Stomach smooth muscle (tissue), 2 donors: ENCODE results near the gene HDAC1.

Source experiments
- H3K27ac ChIP-seq: one replicate; pipeline ENCODE4 v1.7.0; 2013; ENCODE audit warnings: mild to moderate bottlenecking, low read length, inconsistent platforms
- H3K27me3 ChIP-seq, 2 donors: one replicate each; pipeline ENCODE4 v1.7.0; 2013; ENCODE audit warnings: low read length in 2 of 2; ENCODE audit not compliant: insufficient read depth in 2 of 2, control insufficient read depth in 1 of 2
- H3K36me3 ChIP-seq, 2 donors: one replicate each; pipeline ENCODE4 v1.7.0; 2013; ENCODE audit warnings: low read length in 2 of 2; ENCODE audit not compliant: control insufficient read depth in 2 of 2, insufficient read depth in 2 of 2
- H3K4me1 ChIP-seq: one replicate; pipeline ENCODE4 v1.7.0; 2013; ENCODE audit warnings: low read length; ENCODE audit not compliant: control insufficient read depth, insufficient read depth
- H3K4me3 ChIP-seq, 2 donors: one replicate each; pipeline ENCODE4 v1.7.0; 2013; ENCODE audit warnings: low read length in 2 of 2
- H3K9ac ChIP-seq, 2 donors: one replicate each; pipeline ENCODE4 v1.7.0; 2013; ENCODE audit warnings: low read length in 2 of 2, mild to moderate bottlenecking in 1 of 2
- H3K9me3 ChIP-seq, 2 donors: one replicate each; pipeline ENCODE4 v1.7.0; 2013; ENCODE audit warnings: low read length in 2 of 2; ENCODE audit not compliant: control insufficient read depth in 2 of 2
- donor health status: healthy.
- donor health status: Pancreatic carcinoma.

Gene HDAC1

DNA sequence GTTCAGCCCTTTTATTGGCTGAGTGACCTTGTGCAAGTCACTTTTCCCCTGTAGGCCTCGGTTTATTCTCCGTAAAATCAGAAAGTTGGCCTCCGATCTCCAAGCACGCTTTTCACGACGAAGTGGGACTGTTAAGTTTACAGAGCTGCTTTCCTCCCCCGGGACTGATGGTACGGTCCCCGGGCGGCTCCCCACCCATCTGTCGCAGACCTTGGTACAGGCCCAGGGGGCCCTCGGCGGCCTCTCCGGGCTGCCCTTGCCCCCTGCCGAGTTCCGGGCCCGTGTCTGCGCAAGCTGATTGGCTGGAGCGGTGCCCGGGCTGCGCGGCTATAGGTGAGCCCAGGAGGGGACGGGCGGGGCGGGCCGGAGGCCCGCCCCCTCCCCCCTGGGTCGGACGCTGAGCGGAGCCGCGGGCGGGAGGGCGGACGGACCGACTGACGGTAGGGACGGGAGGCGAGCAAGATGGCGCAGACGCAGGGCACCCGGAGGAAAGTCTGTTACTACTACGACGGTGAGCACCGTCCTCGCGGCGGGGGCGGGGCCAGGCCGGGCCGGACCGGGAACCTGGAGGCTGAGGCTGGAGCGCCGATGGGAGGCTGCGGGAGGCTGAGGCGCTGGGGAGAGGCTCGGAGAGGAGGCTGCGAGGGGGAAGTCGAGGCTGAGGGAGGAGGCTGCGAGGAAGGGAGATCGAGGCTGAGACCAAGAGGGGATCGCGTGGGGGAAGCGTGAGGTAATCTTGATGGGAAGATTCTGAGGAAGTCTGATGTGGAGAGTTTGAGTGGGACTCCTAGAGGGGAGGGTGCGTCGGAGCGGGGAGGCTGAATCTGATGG, at the start of gene HDAC1:
HDAC1 (plus strand) TSS at position 376 of the 831 bp plus-strand sequence; CDS start at position 463, 87 bp downstream.
- Histone ChIP-seq H3K4me1 (peaks cover 9% of the 10 kb centered on the region), H3K27ac (peak within 1 kb of the TSS; percentile 73), H3K9ac (peak within 1 kb of the TSS; percentile 84 to 92), H3K36me3 (no peaks in the 10 kb centered on the region), H3K27me3 (no peaks in the 10 kb centered on the region), H3K4me3 (peak within 1 kb of the TSS; percentile 88 to 91), H3K9me3 (no peaks in the 10 kb centered on the region)

GRCh38 chr1:32242341-32242851, 49.5 kb upstream of the HDAC1 start:
- Histone ChIP-seq H3K9me3 (no peaks in the 10 kb centered on the region), H3K36me3 (no peaks in the 10 kb centered on the region), H3K27me3 (no peaks in the 10 kb centered on the region), H3K27ac (no peak overlapping the region), H3K9ac (no peak overlapping the region), H3K4me1 (peaks cover 31% of the 10 kb centered on the region), H3K4me3 (peak overlapping the region in 1 of 2 donors; percentile 49)

GRCh38 chr1:32246888-32247273, 45.0 kb upstream of the HDAC1 start, which contains the start of gene FAM167B:
FAM167B (plus strand) TSS chr1:32247222; CDS start chr1:32247422, 200 bp downstream.
- H3K4me1 ChIP-seq = peaks cover 19% of the 10 kb centered on the region
- H3K27me3 ChIP-seq = peaks cover 2 to 11% of the 10 kb centered on the region in 2 donors
- peak within 1 kb of the TSS; percentile 24 for H3K27ac ChIP-seq
- no peaks in the 10 kb centered on the region for H3K36me3 ChIP-seq
- peak within 1 kb of the TSS in 1 of 2 donors; percentile 15 for H3K4me3 ChIP-seq
- no peak within 1 kb of the TSS for H3K9ac ChIP-seq
- H3K9me3 ChIP-seq = no peaks in the 10 kb centered on the region

DNA sequence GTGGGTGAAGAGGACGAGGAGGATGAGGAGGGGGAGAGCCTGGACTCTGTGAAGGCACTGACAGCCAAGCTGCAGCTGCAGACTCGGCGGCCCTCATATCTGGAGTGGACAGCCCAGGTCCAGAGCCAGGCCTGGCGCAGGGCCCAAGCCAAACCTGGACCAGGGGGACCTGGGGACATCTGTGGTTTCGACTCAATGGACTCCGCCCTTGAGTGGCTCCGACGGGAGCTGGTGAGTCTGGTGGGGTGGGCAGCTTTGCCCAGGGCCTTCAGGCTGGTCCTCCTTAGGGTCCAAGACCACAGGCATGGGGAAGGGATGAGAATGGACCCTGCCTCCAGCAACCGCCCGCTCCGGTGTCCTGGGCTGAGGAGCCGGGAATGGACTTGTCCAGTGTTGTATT, 44.4 kb upstream of the HDAC1 start:
- peaks cover 19% of the 10 kb centered on the region for H3K4me1 ChIP-seq
- H3K4me3 ChIP-seq = no peak overlapping the region
- H3K27me3 ChIP-seq = peaks cover 2 to 16% of the 10 kb centered on the region in 2 donors
- no peak overlapping the region for H3K9ac ChIP-seq
- peak overlapping the region; percentile 24 for H3K27ac ChIP-seq
- no peaks in the 10 kb centered on the region for H3K36me3 ChIP-seq
- no peaks in the 10 kb centered on the region for H3K9me3 ChIP-seq

- Histone ChIP-seq H3K36me3 (no peaks in the 10 kb centered on the region), H3K4me3 (peak overlapping the region in 1 of 2 donors; percentile 15), H3K4me1 (peaks cover 19% of the 10 kb centered on the region), H3K9ac (no peak overlapping the region), H3K27ac (peak overlapping the region; percentile 24), H3K9me3 (no peaks in the 10 kb centered on the region), H3K27me3 (peaks cover 4 to 17% of the 10 kb centered on the region in 2 donors)
Observed at GRCh38 chr1:32247983-32248889, 43.6 kb upstream of the HDAC1 start.

- Histone ChIP-seq H3K27ac (peak overlapping the region; percentile 41), H3K36me3 (no peaks in the 10 kb centered on the region), H3K4me1 (peaks cover 19% of the 10 kb centered on the region)
Observed at GRCh38 chr1:32249831-32250525, 41.9 kb upstream of the HDAC1 start.

DNA sequence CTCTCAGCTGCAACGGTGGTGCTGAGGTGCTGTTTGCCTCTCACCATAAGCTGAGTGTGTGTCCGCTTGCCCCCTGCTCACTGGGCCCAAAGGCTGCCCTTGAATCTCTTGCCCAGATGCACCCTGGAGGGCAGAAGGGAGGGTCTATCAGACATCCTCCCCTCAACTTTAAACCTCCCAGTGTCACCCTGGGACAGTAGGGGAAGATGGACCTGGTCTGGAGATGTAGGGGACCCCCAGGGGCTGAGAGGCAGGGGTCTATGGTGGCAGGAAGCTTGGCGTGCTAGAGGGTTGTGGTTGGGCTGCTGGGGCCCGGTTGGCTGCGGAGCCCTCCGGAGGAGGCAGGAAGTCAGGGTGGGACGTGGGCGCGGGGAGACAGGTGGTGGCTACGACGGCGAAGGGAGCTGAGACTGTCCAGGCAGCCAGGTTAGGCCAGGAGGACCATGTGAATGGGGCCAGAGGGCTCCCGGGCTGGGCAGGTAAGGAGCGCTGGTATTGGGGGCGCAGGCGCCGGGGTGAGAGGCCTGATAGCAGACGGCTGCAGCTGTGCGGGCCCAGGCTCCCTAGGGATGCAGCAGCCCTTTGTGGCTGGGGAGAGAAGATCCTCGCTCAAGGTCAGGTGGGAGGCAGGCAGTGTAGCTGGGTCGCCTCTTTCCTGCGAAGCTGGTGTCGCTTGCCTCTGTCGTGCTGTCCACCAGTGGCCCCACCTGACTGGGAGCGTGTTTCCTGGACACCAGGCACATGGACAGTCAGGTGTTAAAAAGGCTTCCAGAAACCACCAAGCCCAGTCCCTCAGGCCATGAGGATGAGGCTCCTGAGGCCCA, 40.8 kb upstream of the HDAC1 start, which contains the start of gene LCK:
LCK (plus strand) TSS at position 373 of the 824 bp plus-strand sequence. CDS start 23,065 bp downstream, outside the sequence.
- Histone ChIP-seq H3K36me3 (no peaks in the 10 kb centered on the region), H3K27me3 (peaks cover 4 to 17% of the 10 kb centered on the region in 2 donors), H3K4me3 (peak within 1 kb of the TSS in 1 of 2 donors; percentile 8), H3K9me3 (no peaks in the 10 kb centered on the region), H3K4me1 (peaks cover 19% of the 10 kb centered on the region), H3K9ac (no peak within 1 kb of the TSS), H3K27ac (peak within 1 kb of the TSS; percentile 41)

More at GRCh38 chr1:32249831-32250525, 41.9 kb upstream of the HDAC1 start:
- Histone ChIP-seq H3K27me3 (peaks cover 4 to 17% of the 10 kb centered on the region in 2 donors), H3K9me3 (no peaks in the 10 kb centered on the region), H3K4me3 (no peak overlapping the region), H3K9ac (no peak overlapping the region)

DNA sequence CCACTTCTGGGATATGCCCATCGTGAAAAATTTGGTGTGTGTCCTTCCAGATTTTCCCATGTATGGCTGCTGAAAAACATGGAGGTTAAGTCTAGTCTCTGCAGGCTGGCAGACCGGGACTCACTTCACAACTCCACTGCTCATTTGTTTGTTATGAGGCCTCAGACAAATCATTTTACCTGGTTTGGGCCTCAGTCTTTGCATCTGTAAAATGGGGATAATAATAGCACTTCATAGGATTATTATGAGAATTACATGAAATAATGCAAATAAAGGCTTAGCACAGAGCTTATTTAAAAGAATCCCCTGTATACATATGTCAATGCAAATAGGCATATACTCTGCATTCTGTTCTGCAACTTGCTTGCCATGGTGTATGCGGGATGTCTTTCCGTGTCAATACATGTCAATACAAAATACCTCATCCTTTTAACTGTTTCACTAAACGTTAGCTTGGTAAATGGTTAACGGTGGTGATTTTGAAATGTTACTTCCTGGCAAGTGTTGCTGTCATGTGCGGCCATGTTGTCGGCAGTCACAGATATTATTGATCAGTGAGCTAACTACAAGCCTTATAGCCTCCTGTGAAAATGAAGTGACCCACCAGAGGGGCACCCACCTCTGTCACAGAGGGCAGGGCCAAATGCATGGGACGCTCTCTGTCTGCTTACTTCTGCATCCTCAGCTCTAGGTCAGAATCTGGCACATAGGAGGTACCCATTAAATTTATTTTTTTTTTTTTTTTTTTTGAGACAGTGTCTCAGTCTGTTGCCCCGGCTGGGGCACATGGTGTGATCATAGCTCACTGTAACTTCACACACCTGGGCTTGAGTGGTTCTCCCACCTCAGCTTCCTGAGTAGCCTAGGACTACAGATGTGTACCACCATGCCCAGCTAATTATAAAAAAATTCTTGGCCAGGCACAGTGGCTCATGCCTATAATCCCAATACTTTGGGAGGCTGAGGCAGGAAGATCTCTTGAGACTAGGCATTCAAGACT, 36.5 kb upstream of the HDAC1 start:
- no peaks in the 10 kb centered on the region for H3K36me3 ChIP-seq
- peaks cover 4% of the 10 kb centered on the region for H3K4me1 ChIP-seq
- no peak overlapping the region for H3K27ac ChIP-seq
- no peak overlapping the region for H3K9ac ChIP-seq
- H3K4me3 ChIP-seq = no peak overlapping the region
- peaks cover 3 to 17% of the 10 kb centered on the region in 2 donors for H3K27me3 ChIP-seq
- H3K9me3 ChIP-seq = no peaks in the 10 kb centered on the region
